Measurements from ENCODE around the gene LRIG1.

Gene LRIG1

DNA sequence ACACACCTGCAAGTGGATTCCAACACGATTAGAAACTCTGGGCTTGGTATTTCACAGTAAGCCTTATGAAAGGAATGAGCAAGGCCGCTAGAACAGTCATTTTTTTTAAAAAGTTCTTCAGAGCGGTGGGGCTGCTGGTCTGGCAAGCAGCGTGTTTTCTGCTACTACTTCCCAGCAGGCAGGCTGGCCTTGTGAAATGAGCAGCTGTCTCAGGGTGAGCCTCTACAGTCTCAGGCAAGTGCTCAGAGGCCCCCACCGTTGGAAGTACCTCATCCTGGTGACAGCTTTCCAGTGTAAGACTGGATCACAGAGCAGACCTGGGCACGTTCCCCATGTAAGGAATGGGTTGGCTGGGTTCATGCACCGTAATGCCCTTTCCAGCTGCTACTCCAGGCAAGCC, 119.2 kb downstream of the LRIG1 start:
- no peak for DNase-seq

DNA sequence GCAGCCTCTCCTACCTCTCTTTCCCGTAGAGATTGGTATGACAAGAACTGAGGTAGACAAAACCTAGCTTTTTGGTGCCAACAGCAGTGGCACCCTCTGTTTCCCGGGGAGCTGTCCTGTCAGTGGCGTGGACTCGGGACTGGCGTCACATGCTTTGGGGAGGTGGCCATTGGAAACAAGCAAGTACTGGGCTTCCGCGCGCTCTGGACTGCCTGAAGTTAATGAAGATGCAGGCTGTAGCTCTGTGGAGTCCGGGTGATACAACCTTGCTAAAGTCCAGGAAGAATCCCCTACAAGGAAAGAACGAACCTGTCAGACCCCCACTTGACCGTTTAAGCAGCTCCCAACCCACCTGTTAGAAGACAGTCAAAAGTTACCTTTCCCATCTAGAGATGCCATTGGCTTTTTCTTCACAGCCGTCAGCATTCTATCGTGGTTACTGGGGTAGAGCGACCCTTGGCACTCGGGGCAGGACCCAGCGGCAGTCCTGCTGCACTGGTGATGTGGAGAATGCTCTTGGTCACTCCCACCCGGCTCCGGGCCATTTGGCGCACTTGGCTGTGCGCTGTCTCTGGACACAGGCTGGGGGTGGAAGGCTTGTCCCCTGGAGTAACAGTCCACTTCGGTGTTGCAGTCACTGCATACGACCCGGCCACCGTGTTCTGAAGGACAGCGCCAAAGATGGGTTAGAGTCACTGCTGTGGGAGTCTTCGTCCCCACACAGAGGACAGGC, 120.5 kb downstream of the LRIG1 start:
- no peak for DNase-seq

DNA sequence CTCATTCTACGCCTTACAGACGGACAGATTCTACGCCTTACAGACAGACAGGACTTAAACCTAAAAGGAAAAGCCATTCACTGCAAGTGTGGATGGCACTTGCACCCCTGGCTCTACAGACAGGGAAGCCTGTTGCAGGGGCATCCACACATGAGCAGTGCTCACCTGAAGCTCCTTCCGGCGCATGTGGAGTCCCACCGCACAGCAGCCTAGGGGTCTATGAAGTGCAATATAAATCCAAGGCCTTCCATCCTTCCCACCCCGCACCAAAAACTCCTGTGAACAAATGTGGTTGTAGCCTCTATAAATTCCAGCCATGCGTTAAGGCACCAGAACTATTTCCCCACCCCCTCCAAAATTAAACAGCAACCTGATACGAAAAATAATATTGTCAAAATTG, 121.3 kb downstream of the LRIG1 start:
- DNase-seq: no peak

DNA sequence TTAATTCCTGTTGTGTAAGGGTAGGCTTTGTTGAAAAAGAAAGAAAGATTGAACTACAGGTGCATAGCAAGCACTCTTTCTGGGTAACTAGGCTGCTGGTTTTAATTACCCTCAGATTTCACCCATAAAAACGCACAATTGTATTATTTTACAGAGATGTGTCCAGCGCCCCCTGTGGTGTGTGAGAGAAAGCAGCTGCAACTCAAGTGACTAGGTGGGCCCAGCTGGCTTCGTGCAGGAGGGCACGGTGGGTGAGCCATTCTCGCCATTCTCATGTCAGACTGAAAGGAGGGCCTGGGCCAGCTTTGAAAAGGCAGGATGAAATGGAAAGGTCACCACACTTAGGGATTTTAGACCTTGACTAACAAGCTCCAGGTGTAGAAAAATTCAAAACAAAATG, 122.6 kb downstream of the LRIG1 start:
- DNase-seq: no peak

DNA sequence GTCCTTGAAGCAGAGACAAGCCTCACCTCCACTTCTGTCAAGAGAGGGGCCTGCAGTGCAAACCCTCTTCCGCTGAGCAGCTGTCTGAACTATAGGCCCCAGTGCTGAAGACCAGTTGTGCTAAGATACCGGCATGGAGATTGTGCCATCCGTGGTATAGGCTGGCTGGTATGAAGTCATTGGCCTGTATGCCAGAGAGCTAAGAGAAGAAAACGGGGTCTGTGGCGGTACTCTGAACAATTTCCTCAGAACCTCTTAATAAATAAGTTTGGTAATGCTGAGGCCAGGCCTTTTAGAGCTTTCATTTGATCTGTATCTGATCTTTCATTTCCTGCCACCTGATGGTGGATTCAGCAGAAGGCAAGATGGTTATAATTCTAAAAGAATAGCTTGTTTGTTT, 123.0 kb downstream of the LRIG1 start:
- DNase-seq: no peak

DNA sequence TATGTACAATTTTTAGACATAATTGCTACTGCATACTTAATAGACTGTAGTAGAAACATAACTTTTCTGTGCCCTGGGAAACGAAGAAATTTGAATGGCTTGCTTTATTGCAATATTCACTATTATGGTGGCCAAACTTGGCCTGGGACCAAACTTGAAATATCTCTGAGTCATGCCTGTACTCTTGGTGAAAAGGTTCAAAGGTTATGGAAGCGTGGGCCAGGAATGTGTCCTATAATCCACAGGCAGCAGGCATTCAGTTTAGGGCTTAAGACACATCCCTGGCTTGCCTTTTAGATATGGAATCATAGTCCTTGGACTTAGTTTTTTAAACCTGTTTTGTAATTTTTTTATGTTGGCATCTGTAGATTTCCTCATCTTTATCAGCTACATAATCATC, 124.3 kb downstream of the LRIG1 start:
- DNase-seq: no peak

DNA sequence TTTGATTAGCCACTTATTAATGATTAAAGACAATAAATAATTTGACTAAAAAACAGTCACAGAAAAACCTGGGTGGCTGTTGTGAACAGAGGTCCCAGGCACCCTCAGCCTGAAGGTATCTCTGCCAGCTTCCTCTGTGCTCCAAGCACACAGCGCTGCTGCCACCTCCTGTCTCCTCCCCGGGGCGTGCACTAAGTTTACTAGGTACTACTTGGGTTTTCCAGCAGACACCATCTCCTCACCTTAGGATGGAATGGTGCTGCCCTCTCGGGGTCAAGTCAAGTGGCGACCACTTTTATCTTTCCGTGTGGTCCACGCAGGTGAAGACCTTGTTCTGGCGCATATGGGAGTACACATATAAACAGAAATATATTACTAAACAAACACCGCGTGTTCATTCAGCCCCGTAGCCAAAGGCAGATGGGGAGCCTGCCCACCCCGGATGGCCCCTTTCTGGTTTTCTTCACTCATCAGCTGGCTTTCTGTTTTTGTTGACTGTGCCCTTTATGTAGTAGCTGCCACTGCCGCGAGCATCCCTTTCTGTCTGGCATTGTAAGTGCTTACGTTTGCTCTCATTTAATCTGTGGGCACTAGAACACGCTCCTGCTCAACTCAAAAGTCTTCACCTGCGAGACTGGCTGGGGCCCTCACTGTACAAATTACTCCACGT, 128.0 kb downstream of the LRIG1 start:
- DNase-seq: no peak

DNA sequence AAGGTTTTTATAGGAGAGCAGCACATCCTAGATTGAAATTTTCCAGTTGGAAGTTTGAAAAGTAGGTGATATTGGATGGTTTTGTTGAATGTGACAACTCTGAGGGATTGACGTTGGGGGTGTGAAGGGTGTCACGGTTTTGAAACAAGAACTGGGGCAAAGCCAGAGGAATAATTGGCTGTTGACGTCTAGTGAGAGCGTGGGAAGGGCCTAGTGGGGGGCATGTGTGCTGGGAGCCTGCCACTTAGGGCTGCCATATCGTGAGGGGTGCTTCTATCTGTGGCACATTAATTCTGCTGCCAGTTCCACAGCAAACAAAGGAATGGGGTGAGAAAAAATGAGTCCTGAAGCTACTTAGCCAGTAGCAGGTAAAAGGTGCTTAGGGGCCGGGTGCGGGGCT, 129.4 kb downstream of the LRIG1 start:
- no peak for DNase-seq

DNA sequence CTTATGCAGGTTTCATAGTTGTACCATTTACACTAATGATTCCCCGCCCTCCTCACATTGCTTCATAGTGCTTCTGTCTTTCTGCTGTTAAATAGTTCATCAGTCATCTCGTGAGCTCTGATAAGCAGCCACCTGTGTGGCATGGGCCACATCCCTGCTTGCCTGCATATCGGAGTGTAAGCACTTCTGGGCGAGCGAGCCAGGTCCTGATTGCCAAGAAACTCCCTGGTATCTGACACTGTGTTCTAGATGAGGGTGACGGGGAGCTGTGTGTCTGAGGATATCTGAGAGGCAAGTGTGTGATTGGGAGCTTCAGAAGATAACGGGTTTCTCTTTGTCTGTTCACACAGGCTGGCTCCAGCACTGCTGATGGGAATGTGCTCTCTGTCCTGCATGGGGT, 130.6 kb downstream of the LRIG1 start:
- no peak for DNase-seq

DNA sequence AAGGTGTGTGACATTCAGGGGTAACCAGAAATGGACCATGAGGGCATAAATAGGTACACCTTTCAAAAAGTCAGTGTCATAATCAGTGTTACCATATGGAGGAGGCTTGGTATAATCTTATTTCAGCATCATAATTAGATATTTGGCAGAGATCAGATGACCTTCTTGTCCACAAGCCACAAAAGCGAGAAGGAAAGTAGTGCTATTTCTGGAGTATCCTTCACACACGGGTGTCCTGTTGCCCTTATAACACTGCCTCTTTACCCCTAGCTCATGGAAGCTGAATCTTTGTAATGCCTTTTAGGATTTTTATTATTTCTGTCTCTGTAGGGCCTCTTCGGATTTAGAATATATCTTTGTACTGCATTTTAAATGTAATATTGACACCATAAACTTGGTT, 132.8 kb downstream of the LRIG1 start:
- no peak for DNase-seq

DNA sequence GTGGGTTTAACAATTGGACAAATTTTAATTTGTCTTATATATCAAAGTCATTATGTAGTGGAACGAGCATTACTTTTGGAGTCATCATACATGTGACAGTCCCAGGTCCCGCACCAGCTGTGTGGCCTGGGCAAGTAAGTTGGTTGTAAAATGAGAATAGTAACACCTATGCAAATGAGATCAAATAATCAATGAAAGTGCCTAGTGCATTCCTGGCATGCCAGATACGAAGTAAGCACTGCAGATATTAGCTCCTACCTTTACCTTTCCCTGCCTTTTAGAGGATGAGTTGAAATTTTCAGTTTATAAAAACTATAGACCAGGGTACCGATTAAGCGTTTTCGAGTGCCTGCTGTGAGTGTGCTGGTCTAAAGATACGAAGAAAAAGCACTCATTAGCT, 134.1 kb downstream of the LRIG1 start:
- no peak for DNase-seq

DNA sequence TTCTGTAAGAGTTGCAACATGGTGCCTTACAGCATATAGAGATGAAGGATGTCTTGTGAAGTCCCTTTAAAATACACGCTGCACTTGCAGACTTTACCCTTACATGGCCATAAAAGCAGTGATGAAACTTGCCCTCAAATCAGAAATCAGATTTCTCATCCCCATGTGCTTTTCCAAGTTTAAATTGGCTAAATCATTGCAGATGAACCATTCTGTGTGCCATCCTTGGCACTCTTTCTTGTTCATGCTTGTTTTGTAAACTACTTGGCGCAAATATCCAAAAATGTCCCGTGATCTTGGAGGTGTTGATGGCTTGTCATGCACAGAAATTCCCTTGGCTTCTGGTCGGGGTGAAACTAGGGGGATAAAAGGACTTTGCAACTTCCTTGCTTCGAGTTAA, 135.7 kb downstream of the LRIG1 start:
- no peak for DNase-seq

DNA sequence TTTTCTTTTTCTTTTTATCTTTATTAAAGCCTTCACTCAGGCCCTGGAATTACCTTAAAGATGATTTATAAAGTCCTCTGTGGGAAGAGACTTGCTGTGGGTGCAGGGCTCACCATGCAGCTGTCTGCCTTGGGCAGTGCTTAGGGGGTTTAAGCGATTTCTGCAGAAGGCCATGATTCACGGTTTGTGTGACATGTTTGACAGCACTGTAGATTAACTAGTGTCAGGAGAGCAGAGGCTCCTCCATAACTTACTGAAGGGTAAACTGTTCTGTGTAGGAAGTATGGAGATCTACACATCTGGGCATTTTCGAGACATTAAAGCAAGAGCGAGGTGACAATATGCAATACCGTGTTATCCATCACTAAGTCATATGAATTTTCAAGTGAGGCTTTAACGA, 137.7 kb downstream of the LRIG1 start:
- DNase-seq: no peak

DNA sequence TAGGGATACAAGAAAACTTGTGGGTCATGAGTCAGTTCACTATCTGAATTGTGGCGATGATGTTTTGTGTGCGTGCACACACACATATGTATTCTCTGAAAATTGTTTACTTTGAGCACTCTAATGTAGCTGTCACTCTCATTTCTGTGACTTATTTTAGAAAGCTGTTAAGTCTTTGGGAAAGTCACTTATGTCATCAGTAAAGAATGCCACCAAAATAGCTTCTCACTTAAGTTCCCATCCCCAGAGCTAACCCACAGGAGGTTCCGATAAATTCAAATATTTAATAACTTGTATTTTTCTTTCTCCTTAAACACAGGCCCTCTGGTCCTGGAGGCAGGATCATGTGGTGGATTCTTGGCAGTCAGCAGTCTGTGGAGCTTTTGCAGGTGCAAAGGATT, 138.3 kb downstream of the LRIG1 start:
- DNase-seq: no peak

DNA sequence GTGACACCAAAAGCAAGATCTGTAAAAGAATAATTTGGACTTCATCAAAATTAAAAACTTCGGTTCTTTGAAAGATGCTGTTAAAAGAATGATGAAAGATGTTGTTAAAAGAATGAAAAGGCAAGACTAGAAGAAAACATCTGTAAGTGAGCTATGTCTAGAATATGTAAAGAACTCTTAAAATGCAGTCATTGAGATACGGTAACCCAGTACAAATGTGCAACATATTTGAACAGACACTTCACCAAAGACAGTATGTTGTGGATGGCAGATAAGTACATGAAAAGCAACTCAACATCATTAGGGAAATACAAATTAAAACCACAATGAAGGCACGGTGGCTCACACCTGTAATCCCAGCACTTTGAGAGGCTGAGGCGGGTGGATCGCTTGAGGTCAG, 139.5 kb downstream of the LRIG1 start:
- no peak for DNase-seq

DNA sequence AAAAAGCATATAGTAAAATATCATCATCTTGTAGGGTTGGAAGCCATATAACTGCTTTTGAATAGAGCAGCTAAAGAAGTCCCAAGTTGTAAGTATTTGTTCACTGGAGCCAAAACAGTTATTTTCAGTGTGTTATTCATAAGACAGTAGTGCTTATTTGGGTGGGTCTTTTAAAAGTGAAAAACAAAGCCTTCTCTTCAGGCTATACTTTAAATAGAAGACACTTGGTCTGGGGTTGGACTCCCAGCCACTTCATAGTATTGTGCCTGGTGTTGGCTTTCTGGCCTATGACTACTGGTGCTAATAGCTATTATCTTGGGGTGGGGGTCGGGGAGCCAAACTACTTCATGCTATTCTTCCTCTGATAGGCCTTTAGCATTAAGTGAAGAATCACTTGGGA, 144.8 kb downstream of the LRIG1 start:
- DNase-seq: no peak

DNA sequence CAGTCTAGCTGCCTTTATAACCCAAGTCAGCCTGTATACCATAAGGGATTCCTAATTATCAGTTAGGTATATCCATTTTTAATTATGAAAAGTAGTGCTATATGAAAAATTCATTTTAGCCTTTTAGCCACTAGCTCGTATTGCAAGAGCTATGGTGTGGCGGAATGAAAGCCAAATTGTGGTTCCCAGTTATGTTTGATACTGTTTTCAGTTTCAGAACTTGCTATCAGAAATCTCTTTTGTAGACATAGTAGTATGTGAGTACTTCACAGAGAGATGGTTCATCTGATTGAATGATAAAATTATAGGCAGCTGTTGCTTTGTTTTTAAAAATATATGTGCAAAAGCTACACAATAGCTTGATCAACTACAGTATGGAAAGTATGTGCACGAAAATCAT, 145.4 kb downstream of the LRIG1 start:
- DNase-seq: no peak

DNA sequence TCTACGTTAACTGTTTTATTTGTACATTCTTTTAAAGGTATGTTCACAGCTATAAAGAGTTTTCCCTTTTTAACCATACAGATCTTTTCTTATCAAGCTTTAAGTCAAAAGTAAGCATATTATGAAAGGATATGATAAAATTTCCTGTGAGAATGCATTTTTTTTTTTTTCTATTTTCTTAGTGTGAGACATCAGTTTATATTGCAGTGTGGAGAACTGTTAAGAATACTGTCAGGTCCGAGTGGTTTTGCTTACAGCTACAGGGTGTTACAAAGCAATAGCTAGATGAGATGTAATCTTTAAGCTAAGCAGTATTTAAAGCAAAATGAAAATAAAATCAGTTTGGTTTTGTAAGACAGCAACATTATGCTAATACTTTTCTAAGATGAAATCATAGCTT, 146.8 kb downstream of the LRIG1 start:
- no peak for DNase-seq

DNA sequence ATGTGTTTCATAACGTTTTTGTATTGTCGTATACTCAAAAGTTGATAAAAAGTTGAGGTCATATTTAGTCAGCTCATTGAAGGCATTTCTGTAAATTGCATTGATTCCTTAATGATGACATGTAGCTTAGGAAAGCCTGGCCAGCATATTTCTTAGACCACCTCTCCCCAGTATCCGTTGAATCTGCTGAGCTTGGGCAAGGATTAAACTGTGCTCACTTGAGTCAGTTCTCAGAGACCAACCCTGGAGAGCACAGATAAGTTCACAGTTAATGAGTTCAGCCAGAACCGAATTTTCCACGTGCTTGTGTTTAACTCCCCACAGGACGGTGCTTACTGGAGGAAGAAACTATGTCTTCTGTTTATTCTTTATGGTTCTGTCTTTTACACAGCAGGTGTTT, 147.3 kb downstream of the LRIG1 start:
- no peak for DNase-seq

DNA sequence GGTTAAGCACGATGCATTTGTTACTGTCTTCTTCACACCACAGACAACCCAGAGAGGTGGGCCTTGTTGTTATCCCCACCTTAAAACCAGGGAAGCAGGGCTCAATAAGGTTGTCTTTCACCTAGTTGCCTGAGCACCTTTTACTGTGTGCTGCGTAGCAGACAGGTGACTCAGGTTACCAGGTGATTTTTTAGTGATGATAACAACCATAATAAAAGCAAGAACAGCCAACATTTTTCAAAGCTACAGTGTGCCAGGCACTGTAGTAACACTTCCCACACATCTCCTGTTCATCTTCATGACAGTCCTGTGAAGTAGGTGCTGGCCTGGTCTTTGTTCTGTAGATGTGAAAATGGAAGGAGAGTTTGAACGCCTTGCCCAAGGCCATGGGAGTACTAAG, 147.8 kb downstream of the LRIG1 start:
- DNase-seq: no peak

DNA sequence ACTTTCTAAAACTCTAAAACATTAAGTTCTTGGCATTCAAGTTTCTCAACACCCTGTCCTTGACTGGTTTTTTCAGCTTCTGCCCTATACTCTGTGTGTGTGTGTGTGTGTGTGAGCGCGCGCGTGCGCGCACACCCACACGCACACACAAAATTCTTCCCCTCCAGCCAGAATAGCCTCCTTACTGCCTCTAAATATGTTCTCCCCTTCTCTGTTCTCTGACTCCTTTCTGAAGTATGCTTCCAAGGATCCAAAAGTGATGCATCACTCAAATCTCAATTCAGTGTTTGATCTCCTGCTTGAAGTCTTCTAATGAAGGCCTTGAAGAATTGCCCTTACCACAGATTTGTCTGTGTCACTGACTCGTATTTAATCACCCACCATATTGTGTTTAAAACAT, 150.2 kb downstream of the LRIG1 start:
- DNase-seq: no peak

DNA sequence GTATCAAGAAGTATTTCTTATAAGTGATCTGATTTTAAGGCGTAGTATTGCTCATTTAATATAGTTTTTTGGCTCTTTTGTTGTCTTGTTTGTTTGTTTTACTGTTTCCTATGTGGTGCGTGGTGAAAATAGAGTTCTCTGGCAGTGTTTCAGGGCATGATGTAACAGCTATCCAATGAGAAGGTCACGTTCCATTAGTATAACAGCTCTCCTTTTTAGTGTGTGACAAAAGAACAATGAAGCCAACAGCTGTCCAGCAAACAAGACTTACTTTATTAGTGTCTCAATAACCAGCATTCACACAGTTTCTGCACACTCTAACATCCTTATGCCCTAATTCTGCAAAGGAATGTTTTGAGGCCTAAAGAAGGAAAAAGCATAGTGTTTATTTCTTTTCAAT, 152.1 kb downstream of the LRIG1 start:
- no peak for DNase-seq

DNA sequence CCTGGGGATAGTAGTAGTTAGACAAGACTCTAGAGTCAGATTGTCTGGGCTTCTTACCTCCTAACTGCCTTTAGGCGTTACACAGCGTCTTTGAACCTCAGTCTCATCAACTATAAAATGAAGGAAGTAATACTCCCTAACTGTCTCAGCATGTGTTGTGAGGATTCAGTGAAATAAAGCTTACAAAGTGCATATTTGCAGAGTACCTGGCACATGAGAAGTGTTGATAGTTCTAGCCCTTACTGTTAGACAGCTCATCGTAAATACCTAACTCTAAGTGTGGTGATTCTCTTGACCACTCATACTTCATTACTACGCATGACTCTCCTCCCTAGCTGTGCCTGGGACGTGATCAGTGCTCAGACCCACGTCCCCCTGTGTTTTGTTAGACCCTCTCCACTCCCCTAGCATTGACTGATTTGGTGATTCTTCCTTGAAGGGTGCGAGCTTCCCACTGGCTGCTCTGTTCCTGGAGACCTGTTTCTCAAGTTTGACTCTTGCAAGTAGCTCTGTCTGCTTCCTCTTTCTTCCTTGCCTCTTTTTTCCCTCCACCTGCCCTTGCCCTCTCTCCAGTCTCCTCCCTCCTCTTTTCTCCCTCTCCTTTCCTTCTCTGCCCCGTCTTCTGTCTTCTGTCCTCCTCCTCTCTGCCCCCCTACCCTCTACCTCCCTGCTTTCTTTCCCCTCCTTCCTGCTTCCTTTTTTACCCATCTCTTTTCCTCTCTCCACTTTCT, 155.8 kb downstream of the LRIG1 start:
- no peak for DNase-seq

DNA sequence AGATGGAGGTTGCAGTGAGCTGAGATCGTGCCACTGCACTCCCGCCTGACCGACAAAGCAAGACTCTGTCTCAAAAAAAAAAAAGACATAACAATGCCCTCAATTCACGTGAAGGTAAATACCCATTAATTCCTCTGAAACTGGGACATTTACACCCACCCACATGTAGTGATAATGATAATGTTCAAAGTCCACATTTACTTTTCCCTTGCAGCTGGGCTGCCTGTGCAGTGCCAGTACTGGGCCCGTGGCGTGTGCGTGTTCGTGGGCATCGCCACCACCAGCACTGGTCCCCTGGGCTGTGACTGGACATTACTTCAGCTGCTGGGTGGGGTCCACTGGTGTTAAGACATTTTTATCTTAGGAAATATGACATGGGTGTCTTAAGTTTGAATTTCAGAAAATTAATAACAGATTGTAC, 156.4 kb downstream of the LRIG1 start:
- DNase-seq: no peak

Data from activated T-cell treated with anti-CD3 and anti-CD28 coated beads for 4 hours (primary cell).